Medulla oblongata (tissue), 1 donor: ENCODE results near the gene PLXNA2.

Source experiments
- DNase-seq: peaks from one replicate; pipeline ENCODE4 v3.0.0-alpha.2; 2015; ENCODE audit errors: extremely low spot score

The PLXNA2 gene

GRCh38 chr1:208161005-208161404 lies 83.2 kb downstream of the PLXNA2 start:
- no peak for DNase-seq

GRCh38 chr1:208160259-208160819 lies 83.8 kb downstream of the PLXNA2 start:
- no peak for DNase-seq

- no peak for DNase-seq
Observed at GRCh38 chr1:208159555-208160258, 84.5 kb downstream of the PLXNA2 start.

GRCh38 chr1:208158640-208159554 lies 85.3 kb downstream of the PLXNA2 start:
- DNase-seq = no peak

GRCh38 chr1:208157769-208158168 lies 86.4 kb downstream of the PLXNA2 start:
- DNase-seq = peak; percentile 12

- no peak for DNase-seq
Observed at GRCh38 chr1:208156741-208157140, 87.4 kb downstream of the PLXNA2 start.

- DNase-seq = no peak
Observed at GRCh38 chr1:208156310-208156709, 87.9 kb downstream of the PLXNA2 start.

GRCh38 chr1:208154679-208155642 lies 89.2 kb downstream of the PLXNA2 start:
- DNase-seq = no peak

GRCh38 chr1:208154040-208154439 lies 90.1 kb downstream of the PLXNA2 start:
- no peak for DNase-seq

- no peak for DNase-seq
Observed at GRCh38 chr1:208153386-208153785, 90.8 kb downstream of the PLXNA2 start.

GRCh38 chr1:208151728-208152598 lies 92.2 kb downstream of the PLXNA2 start:
- no peak for DNase-seq

GRCh38 chr1:208150833-208151458 lies 93.2 kb downstream of the PLXNA2 start:
- no peak for DNase-seq

GRCh38 chr1:208149776-208150514 lies 94.2 kb downstream of the PLXNA2 start:
- DNase-seq = peak; percentile 10

- DNase-seq = no peak
Observed at GRCh38 chr1:208149213-208149612, 95.0 kb downstream of the PLXNA2 start.

GRCh38 chr1:208148380-208148779 lies 95.8 kb downstream of the PLXNA2 start:
- DNase-seq = no peak

GRCh38 chr1:208146650-208147049 lies 97.5 kb downstream of the PLXNA2 start:
- DNase-seq = no peak

- DNase-seq = no peak
Observed at GRCh38 chr1:208145167-208145566, 99.0 kb downstream of the PLXNA2 start.

GRCh38 chr1:208142590-208143382 lies 101.4 kb downstream of the PLXNA2 start:
- DNase-seq = no peak
